Right ventricle myocardium inferior (tissue), 1 donor: ENCODE data around the gene MND1. TPM values are rescaled to one million over a fixed set of nuclear protein-coding genes. Genes with fewer than 3 reads are reported as not detected.
"Not testable (repeated sequence)": the region's sequence is repeated elsewhere in the genome, so short reads cannot be mapped to it uniquely, and the experiment has no call there.

Experiments used
- ATAC-seq: fragments of 200-7000 bp; cut with Tn5 transposase; one replicate; pipeline ENCODE4 v1.9.1; 2020; ENCODE audit warnings: mild to moderate bottlenecking, moderate library complexity
- DNase-seq: peaks from one replicate; pipeline ENCODE4 v3.0.0; 2021; ENCODE audit errors: missing footprints
- intact Hi-C: fragments of 100-400 bp; cut with DNase I; formaldehyde crosslinking; loops from one replicate; pipeline ENCODE4 v1.11.0; 2022
- total RNA-seq: library from RNA; stranded (reverse); fragmentation: NEBNext Ultra II Directional; extraction: Animal tissue kit (Norgen Biotek cat#: 25700); gene quantifications from one replicate; pipeline ENCODE4 v1.2.1, GENCODE V29; 2021
- donor health status: DM: no; HTN: yes; CAD: no; lungs with severe emphysema.

The MND1 gene
- total RNA-seq, 1 donor from 2014 or later = 0.62 TPM

DNA sequence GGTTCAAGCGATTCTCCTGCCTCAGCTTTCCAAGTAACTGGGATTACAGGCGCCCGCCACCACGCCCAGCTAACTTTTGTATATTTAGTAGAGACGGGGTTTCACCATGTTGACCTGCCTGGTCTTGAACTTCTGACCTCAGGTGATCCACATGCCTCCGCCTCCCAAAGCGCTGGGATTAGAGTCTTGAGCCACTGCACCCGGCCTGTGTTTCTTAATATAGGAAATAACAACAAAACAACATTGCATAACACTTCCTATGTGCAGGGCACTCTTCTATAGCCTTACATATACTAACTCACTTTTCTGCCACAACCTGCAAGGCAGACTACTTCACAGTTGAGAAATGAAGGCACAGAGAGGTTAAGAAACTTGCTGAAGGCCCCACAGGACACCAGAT, 108.9 kb downstream of the MND1 start:
- no peak for ATAC-seq
- no peak for DNase-seq
- intact Hi-C loops = no loop called here

DNA sequence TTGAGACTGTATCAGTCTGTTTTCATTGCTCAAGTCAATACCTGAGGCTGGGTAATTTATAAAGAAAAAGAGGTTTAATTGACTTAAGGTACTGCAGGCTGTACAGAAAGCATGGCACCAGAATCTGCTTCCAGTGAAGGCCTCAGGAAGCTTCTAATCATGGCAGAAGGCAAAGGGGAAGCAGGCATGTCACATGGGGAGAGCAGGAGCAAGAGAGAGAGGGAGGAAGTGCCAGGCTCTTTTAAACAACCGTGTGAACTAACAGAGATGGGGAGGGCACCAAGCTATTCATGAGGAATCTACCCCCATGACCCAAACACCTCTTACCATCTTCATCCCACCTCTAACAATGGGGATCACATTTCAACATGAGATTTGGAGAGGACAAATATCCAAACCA, 114.5 kb downstream of the MND1 start:
- DNase-seq (no peak), ATAC-seq (no peak)
- intact Hi-C loops = no loop called here

DNA sequence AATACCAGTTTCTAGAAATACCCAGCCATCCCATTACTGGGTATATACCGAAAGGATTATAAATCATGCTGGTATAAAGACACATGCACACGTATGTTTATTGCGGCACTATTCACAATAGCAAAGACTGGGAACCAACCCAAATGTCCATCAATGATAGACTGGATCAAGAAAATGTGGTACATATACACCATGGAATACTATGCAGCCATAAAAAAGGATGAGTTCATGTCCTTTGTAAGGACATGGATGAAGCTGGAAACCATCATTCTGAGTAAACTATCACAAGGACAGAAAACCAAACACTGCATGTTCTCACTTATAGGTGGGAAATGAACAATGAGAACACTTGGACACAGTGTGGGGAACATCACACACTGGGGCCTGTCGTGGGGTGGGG, 117.1 kb downstream of the MND1 start:
- intact Hi-C loops = loop anchor here (10.0 kb wide), 1 partner anchor 237 kb away; no protein-coding TSS in a partner anchor
- not testable (repeated sequence) for DNase-seq, ATAC-seq

DNA sequence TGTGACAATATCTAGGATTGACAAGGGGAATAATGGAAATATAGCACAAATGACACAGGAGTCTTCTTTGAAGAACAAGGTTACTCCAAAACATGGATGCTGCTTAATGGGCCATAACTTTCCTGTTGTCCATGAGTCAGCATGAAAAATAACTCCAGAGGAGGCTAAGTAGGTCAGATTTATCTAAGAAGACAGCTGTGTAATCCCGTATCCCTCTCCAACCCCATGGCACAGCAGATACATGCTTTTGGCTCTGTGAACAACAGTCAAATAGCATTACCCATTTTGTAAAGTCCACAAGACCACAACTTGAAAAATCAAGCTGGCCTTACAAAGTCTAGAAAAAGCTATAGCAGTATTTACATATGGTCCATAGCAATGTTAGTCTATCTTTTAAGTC, 119.6 kb downstream of the MND1 start:
- DNase-seq (no peak), ATAC-seq (no peak)
- intact Hi-C loops = loop anchor here (10.0 kb wide), 1 partner anchor 239 kb away; no protein-coding TSS in a partner anchor

Other genes with a start within 250 kb of the MND1 start
- 14.7 TPM for gene TRIM2, start 140.2 kb upstream of the MND1 start, total RNA-seq
- gene TMEM131L, start 121.7 kb downstream of the MND1 start, total RNA-seq = 14.4 TPM